Measurements from ENCODE around the gene MCC.

DNA sequence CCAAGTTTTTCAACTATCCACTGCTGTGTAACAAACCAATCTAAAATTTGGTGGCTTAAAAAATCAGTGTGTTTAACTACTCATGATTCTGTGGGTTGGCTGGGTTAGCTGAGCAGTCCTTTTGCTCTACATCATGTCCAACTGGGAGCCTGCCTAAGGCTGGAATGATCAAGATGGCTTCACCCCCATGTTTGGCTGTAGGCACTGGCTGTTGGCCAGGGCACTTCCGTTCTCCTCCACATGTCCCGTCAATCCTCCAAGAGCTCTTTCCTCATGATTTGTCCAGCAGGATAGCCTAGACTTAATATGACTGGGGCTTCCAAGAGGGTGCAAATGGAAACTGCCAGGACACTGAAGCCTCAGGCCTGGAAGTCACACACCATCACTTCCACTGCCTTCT is 36.5 kb downstream of the MCC start:
- no peak for TF ChIP-seq GATA2 (IDR thresholded peaks at IDR 0.05; ENCODE audit: low read depth, low read length)
- no peak for TF ChIP-seq GATA3 (IDR thresholded peaks at IDR 0.05; ENCODE audit: low read depth, low read length)
